ENCODE data around the gene BUB1B. TPM values are rescaled to one million over a fixed set of nuclear protein-coding genes. Genes with fewer than 3 reads are reported as not detected.
A peak's percentile ranks its signal among the peaks of the same experiment; 100 is the strongest.
"Not testable (repeated sequence)": the region's sequence is repeated elsewhere in the genome, so short reads cannot be mapped to it uniquely, and the experiment has no call there.

Gene BUB1B
- total RNA-seq, 1 donor from 2014 or later, result not detected

GRCh38 chr15:40128766-40129660 lies 31.9 kb upstream of the BUB1B start:
- Histone ChIP-seq H3K4me3 (no peak overlapping the region), H3K9me3 (no peaks in the 10 kb centered on the region), H3K4me1 (no peaks in the 10 kb centered on the region), H3K27ac (no peak overlapping the region), H3K36me3 (no peaks in the 10 kb centered on the region), H3K27me3 (no peaks in the 10 kb centered on the region)
- intact Hi-C loops (cut with DNase I), result no loop called here
- TF ChIP-seq CTCF (IDR thresholded peaks at IDR 0.05), result no peak
- peak in 1 of 2 donors; percentile 15 for DNase-seq (ENCODE audit: low spot score in 2 of 2)

DNA sequence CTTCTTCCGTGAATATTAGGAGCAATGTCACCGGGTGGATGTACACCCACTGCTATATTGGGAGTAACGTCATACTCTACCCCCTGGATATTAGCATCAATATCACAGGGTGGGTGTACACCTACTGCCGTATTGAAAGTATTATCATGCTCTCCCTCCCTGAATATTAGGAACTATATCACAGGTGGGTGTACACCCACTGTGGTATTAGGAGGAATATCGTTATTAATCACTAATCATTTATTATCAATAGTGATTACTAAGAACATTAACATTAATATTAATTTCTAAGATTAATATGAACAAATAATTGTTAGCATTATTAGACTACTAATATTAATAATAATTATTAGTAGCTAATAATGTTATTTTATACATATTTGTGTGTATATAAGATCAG lies 30.8 kb upstream of the BUB1B start:
- no peak overlapping the region for H3K27ac ChIP-seq
- intact Hi-C loops (cut with DNase I), result no loop called here
- no peaks in the 10 kb centered on the region for H3K27me3 ChIP-seq
- no peak overlapping the region for H3K4me3 ChIP-seq
- H3K36me3 ChIP-seq, result no peaks in the 10 kb centered on the region
- DNase-seq (ENCODE audit: low spot score in 2 of 2), result no peak
- no peak for TF ChIP-seq CTCF (IDR thresholded peaks at IDR 0.05)
- no peaks in the 10 kb centered on the region for H3K4me1 ChIP-seq
- no peaks in the 10 kb centered on the region for H3K9me3 ChIP-seq

GRCh38 chr15:40130799-40131502 lies 29.9 kb upstream of the BUB1B start:
- intact Hi-C loops (cut with DNase I), result no loop called here
- DNase-seq (ENCODE audit: low spot score in 2 of 2), result peak in 1 of 2 donors; percentile 7
- Histone ChIP-seq H3K27me3 (no peaks in the 10 kb centered on the region), H3K36me3 (no peaks in the 10 kb centered on the region), H3K4me3 (no peak overlapping the region), H3K9me3 (no peaks in the 10 kb centered on the region), H3K4me1 (no peaks in the 10 kb centered on the region), H3K27ac (no peak overlapping the region)
- TF ChIP-seq CTCF (IDR thresholded peaks at IDR 0.05), result no peak

DNA sequence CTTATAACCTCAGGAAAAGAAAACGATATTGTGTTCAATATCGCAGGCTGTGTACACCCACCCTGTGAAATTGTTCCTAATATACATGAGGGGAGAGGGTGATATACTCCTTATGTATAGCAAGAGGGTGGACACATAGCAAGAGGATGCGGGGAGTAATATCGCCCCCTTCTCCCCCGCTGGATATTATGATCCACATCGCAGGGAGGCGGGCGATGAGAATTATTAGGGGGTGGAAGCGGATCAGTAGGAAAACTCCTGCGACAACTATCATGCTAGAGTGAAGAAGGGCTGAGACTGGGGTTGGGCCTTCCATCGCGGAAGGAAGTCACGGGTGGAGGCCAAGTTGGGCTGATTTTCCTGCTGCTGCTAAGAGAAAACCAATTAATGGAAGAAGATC lies 27.3 kb upstream of the BUB1B start:
- Histone ChIP-seq H3K9me3 (no peaks in the 10 kb centered on the region), H3K27me3 (no peaks in the 10 kb centered on the region), H3K4me3 (no peak overlapping the region), H3K27ac (no peak overlapping the region), H3K4me1 (no peaks in the 10 kb centered on the region), H3K36me3 (no peaks in the 10 kb centered on the region)
- no peak for DNase-seq (ENCODE audit: low spot score in 2 of 2)
- intact Hi-C loops (cut with DNase I), result no loop called here
- no peak for TF ChIP-seq CTCF (IDR thresholded peaks at IDR 0.05)

DNA sequence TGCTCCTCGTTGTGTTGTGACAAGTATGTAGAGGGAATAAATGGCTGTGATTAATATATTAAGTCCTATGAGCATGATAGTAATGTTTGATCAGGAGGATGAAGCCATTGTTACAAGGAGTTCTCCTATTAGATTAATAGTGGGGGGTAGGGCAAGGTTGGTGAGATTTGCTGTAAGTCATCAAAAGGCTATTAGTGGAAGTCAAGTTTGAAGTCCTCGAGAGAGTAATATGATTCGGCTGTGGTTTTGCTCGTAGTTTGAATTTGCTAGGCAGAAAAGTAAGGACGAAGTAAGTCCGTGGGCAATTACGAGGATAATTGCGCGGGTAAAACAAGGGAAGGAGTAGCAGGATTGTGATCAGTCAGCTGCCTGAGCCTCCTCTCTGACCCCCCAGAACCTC lies 26.0 kb upstream of the BUB1B start:
- no peak overlapping the region for H3K27ac ChIP-seq
- TF ChIP-seq CTCF (IDR thresholded peaks at IDR 0.05), result no peak
- H3K27me3 ChIP-seq, result no peaks in the 10 kb centered on the region
- DNase-seq (ENCODE audit: low spot score in 2 of 2), result no peak
- H3K4me1 ChIP-seq, result no peaks in the 10 kb centered on the region
- H3K36me3 ChIP-seq, result no peaks in the 10 kb centered on the region
- H3K9me3 ChIP-seq, result no peaks in the 10 kb centered on the region
- no peak overlapping the region for H3K4me3 ChIP-seq
- intact Hi-C loops (cut with DNase I), result no loop called here

GRCh38 chr15:40135846-40136450 lies 24.9 kb upstream of the BUB1B start:
- H3K4me3 ChIP-seq; H3K4me1 ChIP-seq; H3K27me3 ChIP-seq; H3K27ac ChIP-seq; H3K9me3 ChIP-seq; intact Hi-C loops (cut with DNase I); H3K36me3 ChIP-seq: not testable (repeated sequence)
- peak in 1 of 2 donors; percentile 33 for DNase-seq (ENCODE audit: low spot score in 2 of 2)

All from ascending aorta (tissue), 2 donors.